Erythroblast (primary cell): Measurements from ENCODE around the gene TMPRSS11F.

Experiments
- GATA1 ChIP-seq: IDR thresholded peaks from 2 replicates; pipeline ENCODE4 v1.6.1; 2011; ENCODE audit warnings: low read depth, mild to moderate bottlenecking, control low read depth, low read length, moderate library complexity
- POLR2A ChIP-seq: IDR thresholded peaks from 2 replicates; pipeline ENCODE4 v1.6.1; 2011; ENCODE audit warnings: mild to moderate bottlenecking, low read length

DNA sequence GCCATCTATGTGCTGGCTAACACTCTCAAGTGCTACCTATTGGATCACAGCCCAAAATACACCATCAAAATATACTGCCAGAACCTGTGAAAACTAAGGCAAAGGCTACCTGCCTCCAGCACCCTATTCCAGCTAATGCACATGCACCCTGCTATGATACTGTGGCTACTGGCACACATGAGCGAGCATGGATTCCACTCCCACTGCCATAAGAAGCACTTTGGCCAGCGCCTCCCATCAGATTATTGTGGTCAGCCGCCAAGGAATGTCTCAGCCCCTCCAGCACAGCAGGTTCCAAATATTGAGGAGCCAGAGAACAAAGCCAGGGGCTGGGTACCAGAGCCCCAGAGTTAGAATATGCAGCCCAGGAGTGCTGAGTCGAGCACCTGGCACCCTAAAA, 32.5 kb upstream of the TMPRSS11F start:
- TF ChIP-seq POLR2A: no peak
- no peak for TF ChIP-seq GATA1
